Measurements from ENCODE around the gene SMPD2. TPM values are rescaled to one million over a fixed set of nuclear protein-coding genes. Genes with fewer than 3 reads are reported as not detected.

SMPD2 gene
- total and polyA plus RNA-seq, 2 of the 4 experiments (the other 2 are of a cell fraction): 7.7 to 9.0 TPM

- no CpG with 5 or more reads among the region's 5 CpGs for WGBS, 2 experiments (ENCODE audit: extremely low coverage in 2 of 2, insufficient read length in 1 of 2)
- no peak overlapping the region for H4K5ac ChIP-seq (ENCODE audit: low read depth, low read length)
- intact Hi-C loops (cut with micrococcal nuclease): no loop called here
- H2AK9ac ChIP-seq (replicated peaks; ENCODE audit: low read depth, low read length, poor library complexity): no peak overlapping the region
- H3K4me3 ChIP-seq (ENCODE audit: insufficient read depth, low read depth, low read length): no peak overlapping the region
- no peak for TF ChIP-seq RCOR1 (IDR thresholded peaks at IDR 0.05; ENCODE audit: insufficient replicate concordance, low read length)
- TF ChIP-seq BHLHE40 (IDR thresholded peaks at IDR 0.05; ENCODE audit: low read depth, low read length): no peak
- TF ChIP-seq FOS (IDR thresholded peaks at IDR 0.05; ENCODE audit: low read depth, low read length): no peak
- no peak for TF ChIP-seq CHD1 (IDR thresholded peaks at IDR 0.05; ENCODE audit: low read depth, low read length)
- TF ChIP-seq NFE2L2 (IDR thresholded peaks at IDR 0.05; ENCODE audit: low read depth, low read length): no peak
- DNase-seq: no peak
- H3K27me3 ChIP-seq (ENCODE audit: control insufficient read depth, insufficient read depth, low read length): peaks cover 2% of the 10 kb centered on the region; the same call in 1 of the 2 replicates
- ChIA-PET POLR2A (ENCODE audit: unreplicated experiment) (no interaction called here), CTCF (no interaction called here)
- no TSS peak for BruUV-seq (replicated peaks)
- no peak overlapping the region for H3K9ac ChIP-seq (ENCODE audit: low read depth, low read length)
- no peak for ATAC-seq (ENCODE audit: low read depth)
- no peak overlapping the region for H3K18ac ChIP-seq (ENCODE audit: low read depth, low read length)
- no peak overlapping the region for H3K56ac ChIP-seq (ENCODE audit: extremely low read depth, insufficient read depth, low read length)
- no peaks in the 10 kb centered on the region for H3K9me1 ChIP-seq (ENCODE audit: insufficient read depth, low read length)
- H2BK20ac ChIP-seq (ENCODE audit: low read depth, low read length): no peak overlapping the region
- no peak overlapping the region for H2AFZ ChIP-seq (replicated peaks; ENCODE audit: low read length, poor library complexity)
- dilution Hi-C loops (cut with HindIII; ENCODE audit: low sequenced_read_pairs, unreplicated experiment): no loop called here
- H2BK15ac ChIP-seq (ENCODE audit: low read depth, low read length): no peak overlapping the region
- H4K8ac ChIP-seq (ENCODE audit: low read depth in 2 of 2, low read length in 2 of 2): no peak overlapping the region
- H2AK5ac ChIP-seq (ENCODE audit: low read depth, low read length): no peak overlapping the region
- H3K79me1 ChIP-seq (ENCODE audit: low read depth in 1 of 2, low read length in 2 of 2): peaks cover 0 to under 1% of the 10 kb centered on the region in 2 experiments; a peak in 1 of 4 replicates
- no peak overlapping the region for H3K4ac ChIP-seq (ENCODE audit: low read depth, low read length)
- no peak overlapping the region for H2BK120ac ChIP-seq (ENCODE audit: low read depth, low read length)
- H3K36me3 ChIP-seq (ENCODE audit: control insufficient read depth, insufficient read depth, low read length): no peaks in the 10 kb centered on the region
- H3K9me3 ChIP-seq (ENCODE audit: control insufficient read depth, insufficient read depth, low read length): no peaks in the 10 kb centered on the region
- H3K4me1 ChIP-seq (ENCODE audit: control insufficient read depth, insufficient read depth, low read length): no peaks in the 10 kb centered on the region
- H3K14ac ChIP-seq (replicated peaks; ENCODE audit: low read depth, low read length): no peak overlapping the region
- no peak overlapping the region for H3K27ac ChIP-seq (ENCODE audit: insufficient read depth, low read length)
- no peak overlapping the region for H3K23ac ChIP-seq (ENCODE audit: low read depth, low read length)
- H4K20me1 ChIP-seq (ENCODE audit: insufficient read depth, low read length): no peaks in the 10 kb centered on the region
- H2BK5ac ChIP-seq (ENCODE audit: low read depth, low read length, poor library complexity, severe bottlenecking): no peak overlapping the region
- H4K91ac ChIP-seq (ENCODE audit: insufficient read depth, low read depth, low read length): no peak overlapping the region
- H3K4me2 ChIP-seq (ENCODE audit: low read depth, low read length): no peak overlapping the region
- in situ Hi-C loops (cut with MboI; ENCODE audit: low sequenced_read_pairs): no loop called here
Measured at GRCh38 chr6:109436041-109436440, 4.5 kb upstream of the SMPD2 start.

Data from IMR-90 (cell line).